ELF-1 (cell line): ENCODE data around the gene PLA2G3.
"Not testable (repeated sequence)": the region's sequence is repeated elsewhere in the genome, so short reads cannot be mapped to it uniquely, and the experiment has no call there.

Experiments used
- DNase-seq: peaks from one replicate; pipeline ENCODE4 v3.0.0-alpha.2; 2016; ENCODE audit warnings: low read depth, low spot score

The PLA2G3 gene

DNA sequence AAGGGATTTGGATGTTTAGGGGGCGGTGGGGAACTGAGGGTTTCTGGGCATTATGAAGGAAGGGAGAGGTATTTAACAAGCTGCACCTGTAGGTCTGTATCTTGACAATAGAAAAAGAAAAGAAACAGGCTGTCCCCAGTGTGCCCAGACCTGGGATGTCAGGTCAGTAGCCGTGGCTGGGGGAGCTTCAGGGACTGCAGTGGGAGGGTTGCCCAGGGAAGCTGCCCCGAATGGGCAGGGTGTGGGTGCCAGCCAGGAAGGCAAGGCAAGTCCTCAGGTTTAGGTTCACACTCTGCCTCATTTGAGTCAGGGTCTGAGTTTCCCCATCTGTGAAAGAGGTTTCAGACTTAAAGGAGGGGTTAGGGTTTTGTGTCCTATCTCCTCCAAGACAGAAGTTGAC lies 16.0 kb downstream of the PLA2G3 start:
- DNase-seq, result no peak

DNA sequence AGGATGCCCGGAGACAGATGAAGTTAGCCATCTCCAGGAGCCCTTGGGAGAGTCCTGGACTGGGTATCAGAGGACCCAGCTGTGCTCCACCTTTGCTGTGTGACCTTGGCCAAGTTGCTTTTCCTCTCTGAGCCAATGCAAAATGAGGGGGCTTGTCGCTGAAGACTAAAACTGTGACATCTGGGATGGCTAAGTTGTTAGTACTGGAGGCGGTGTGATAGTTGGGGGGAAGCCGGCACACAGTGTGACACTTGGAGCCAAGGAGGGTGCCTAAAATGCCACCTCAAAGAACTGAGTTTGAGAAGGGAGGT lies 17.1 kb downstream of the PLA2G3 start:
- DNase-seq, result no peak

DNA sequence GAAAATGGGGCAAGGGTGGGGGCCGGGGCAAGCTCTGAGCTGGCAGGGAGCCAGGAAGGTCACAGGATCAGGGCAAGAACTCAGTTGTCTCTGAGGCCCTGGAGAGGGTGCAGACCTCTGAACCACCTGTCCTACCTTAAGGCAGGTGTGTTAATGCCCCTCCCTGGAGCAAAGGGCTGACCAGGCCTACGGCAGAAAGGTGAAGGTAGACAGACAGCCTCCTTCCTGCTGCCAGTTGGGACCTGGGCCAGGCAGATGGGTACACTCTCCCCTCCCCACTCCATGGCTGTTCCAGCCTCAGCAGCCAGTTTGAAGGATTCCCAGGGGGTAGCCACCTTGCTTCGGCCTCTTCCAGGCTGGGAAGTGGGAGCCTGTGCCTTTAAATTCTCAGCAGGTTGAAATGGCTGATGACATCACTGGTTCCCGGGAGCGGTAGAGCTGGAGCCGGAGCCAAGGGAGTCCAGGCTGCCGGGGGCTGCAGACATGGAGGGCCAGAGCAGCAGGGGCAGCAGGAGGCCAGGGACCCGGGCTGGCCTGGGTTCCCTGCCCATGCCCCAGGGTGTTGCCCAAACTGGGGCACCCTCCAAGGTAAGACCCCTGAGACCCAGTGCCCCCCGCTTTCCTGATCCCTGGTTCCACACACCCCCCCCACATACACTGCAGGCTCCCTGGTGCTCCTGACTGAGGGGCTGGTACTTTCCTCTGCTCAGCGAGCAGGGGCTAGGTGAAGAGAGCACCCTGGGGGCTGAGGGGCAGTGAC lies 17.6 kb downstream of the PLA2G3 start, which contains the start of gene INPP5J:
INPP5J (plus strand) TSS at position 435 of the 760 bp plus-strand sequence; CDS start at position 484, 49 bp downstream.
- DNase-seq, result peak; percentile 61

DNA sequence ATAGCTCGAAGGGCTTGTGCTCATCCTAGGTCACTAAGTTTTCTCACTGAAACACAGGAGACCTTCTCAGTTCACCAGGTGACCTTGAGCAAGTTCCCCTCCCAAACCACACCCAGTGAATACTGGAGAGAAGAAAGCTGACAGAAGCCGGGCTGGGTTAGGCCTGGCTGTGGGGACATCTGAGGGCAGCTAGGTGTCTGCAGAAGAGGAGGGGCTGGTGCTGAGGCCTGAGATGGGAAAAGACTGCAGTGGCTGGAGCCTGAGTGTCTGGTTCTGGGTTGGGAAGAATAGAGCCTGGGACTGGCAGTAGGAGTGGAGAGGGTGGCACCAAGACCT lies 18.1 kb downstream of the PLA2G3 start:
- no peak for DNase-seq

DNA sequence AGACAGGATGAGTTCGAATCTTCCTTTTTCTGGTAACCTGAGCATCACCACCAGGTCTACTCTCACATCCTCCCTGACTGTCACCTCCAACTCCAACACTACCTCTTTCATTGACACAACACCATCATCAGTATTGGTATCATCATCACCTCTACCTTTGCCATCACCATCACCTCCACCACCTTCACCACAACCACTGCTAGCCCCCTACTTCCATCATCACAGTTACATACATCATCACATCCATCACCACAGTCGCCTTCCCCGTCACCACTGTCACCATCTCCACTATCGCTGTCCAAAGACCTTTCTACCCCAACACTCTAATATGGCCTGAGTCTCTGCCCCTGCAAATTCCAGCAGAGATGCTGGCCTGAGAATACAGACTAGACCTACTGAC lies 18.9 kb downstream of the PLA2G3 start:
- no peak for DNase-seq

DNA sequence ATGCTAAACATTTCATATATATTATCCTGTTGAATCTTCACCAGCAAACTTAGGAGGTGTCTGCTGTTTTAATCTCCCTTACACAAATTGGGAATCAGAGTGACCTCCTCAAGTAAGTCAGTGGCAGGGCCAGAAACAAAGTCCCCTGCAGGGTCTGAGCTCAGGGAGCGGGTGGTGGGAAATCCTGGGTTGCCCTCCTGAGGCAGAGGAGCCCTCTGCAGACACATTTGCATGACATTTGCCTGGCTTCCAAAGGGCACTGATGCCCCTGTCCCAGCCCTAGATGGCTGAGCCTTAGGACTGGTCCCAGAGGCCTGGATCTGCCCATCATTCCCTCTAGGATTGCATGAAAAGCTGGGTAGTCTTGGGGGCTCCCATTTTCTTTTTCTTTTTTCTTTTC lies 19.7 kb downstream of the PLA2G3 start:
- no peak for DNase-seq

DNA sequence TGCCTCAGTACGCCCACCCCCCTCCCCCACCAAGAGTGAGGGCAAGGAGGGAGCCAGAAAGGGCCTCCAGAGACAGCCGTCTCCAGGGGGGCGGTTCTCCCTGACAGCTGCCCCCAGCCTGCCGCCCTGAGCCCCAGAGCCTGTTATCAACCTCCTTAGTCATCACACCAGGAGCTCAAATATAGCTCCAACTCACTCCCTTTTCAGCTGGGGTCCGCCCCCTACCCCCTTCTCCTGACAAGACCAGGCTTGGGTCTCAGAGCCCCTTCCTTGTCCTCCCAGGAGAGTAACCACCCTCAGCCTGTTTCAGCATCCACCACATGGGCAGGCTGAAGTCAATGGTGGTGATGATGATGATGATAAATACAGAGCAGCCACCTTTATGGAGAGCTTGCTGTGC lies 20.1 kb downstream of the PLA2G3 start:
- no peak for DNase-seq

DNA sequence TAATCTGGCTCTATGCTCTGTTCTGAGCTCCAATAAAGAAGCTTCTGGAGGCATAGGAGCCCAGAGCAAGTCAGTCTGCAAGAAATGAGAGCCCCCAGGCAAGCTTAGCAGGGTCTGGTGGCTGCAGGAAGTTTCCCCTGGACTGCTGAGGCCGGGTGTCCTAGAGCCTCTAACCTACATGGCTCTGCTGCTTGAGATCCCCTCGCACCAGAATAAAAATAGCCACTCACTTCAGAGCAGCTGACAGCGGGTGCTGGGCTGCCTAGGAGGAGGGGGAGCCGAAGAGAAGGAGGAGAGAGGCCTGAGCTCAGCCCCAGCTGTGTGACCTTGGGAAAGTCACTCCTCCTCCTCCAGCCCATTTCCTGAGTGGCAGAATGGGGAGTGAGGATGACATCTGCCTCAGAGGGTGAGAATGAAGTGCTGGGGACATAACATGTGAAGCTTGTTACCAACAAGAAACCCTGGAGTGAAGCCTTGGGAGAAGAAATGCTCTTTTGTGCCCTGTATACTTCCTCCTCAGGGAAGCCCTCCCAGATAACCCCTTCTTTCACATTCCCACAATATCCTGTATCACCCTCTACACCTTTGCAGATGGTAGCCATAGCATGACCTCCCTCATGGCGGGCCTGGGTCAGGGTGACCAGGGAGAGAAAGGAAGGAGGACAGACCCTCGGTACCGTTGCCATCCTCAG lies 21.1 kb downstream of the PLA2G3 start:
- DNase-seq, result no peak

DNA sequence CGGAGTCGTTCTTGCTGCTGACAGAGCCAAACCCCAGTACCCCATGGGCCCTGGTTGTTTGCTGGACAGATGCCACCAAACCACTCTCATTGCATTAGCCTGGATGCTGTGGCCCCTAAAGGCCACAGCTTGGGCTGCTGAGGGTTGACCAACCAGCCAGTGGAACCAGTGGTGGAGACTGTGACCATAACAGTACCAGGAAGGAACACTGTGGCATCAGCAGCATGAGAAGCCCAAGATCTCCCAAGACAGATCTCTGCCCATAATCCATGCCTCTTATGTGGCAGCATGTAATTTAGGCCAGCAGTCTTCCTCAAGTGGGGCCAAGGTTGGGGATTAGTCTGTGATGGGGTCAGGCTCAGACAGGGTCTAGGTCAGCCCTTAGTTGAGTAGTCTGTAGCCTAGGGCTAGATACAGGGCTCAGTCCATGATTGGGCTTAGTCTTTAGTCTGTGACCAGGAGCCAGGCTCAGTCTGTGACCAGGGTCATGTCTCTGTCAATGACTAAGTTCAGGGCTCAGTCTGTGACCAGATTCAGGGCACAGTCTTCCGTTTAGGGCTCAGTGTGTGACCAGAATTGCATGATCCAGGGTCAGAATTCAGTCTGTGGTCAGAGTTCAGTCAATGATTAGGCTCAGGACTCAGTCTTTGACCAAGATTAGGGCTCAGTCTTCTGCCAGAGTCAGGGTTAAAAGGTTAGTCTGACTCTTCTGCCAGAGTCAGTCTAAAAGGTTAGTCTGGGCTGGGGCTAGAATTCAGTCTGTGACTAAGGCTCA lies 22.1 kb downstream of the PLA2G3 start:
- DNase-seq, result no peak

DNA sequence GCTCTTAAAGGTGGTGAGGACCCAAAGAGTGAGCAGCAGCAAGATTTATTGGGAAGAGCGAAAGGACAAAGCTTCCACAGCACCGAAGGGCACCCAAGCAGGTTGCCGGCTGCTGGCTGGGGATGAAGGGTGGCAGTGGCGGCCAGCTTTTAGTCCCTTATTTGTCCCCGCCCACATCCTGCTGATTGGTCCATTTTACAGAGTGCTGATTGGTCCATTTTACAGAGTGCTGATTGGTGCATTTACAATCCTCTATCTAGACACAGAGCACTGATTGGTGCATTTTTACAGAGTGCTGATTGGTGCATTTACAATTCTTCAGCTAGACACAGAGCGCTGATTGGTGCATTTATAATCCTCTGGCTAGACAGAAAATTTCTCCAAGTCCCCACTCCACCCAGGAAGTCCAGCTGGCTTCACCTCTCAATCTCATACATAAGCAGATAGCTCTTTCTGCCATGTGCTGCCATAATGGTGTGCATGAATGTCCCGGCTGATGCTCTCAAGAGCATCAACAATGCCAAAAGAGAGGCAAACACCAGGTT lies 27.7 kb downstream of the PLA2G3 start:
- not testable (repeated sequence) for DNase-seq

DNA sequence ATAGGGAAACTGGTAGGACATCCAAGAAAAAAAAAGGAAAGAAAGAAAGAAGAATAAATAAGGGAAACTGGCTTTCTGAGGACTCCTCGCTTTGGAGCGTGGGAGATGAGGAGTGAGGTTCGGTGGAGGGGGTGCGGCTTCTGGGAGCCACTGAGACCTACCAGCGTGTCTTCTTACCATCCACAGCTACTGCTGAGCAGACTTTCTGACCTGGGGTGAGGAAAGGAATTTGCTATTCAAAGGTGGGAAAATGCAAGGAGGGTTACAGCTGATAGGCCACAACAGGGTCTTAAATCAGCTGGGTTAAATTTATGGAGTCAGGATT lies 32.5 kb downstream of the PLA2G3 start:
- DNase-seq, result no peak

DNA sequence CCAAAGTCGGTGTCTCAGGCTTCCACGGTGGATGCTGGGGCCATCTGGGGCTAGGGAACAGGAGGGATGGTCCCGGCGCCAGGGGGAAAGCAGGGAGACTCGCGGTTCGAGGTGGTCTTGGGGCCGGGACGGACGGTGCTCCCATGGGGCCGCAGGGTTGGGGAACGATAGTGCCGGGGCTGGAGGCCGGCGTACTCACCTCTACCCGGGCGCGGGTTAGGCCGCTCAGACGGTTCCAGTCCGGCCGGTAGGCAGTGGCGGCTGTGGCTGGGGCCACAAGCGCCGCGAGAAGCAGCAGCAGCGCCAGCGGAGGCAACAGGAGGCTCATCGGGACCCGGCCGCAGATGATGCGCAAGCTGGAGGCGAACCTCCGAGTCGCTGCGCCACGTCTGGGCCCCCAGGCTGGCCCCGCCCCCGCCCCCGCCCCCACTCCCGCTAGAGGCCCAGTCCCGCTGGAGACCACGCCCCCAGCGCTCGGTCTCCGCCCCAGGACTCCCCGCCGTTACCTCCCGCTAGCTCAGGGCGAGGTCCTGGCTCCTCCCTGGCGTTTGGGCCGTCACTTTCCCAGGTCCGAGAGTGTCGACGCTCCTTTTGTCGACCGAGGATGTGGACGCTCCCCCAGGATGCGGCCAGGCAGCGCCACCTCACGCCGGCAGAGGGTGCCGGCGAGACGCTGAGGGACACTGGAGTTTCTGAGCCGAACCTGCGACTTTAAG lies 33.0 kb downstream of the PLA2G3 start, which contains the start of gene SELENOM:
SELENOM (minus strand) TSS at position 391 of the 716 bp plus-strand sequence; CDS start at position 328, 63 bp downstream.
- peak; percentile 98 for DNase-seq

DNA sequence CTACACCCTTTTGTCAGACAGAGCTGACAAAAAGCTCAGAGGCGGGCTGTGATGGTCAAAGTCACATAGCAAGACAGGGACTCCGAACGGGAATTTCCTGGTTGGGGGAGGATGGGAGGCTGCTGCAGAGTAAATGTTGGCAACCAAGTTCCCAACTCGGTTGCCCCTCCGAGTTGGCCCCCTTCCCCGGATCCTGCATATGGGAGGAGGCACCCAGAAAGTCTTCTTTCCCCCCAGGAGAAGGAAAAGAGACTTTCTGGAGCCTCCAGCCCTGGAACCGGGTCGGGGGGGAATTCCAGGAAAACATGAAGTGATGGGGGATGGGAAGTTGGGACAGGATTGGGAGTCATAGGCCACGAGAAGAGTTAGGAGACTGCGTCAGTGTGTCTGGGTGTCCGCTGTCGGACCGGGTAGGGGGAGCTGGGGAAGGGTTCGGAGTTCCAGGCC lies 33.6 kb downstream of the PLA2G3 start:
- DNase-seq, result no peak

DNA sequence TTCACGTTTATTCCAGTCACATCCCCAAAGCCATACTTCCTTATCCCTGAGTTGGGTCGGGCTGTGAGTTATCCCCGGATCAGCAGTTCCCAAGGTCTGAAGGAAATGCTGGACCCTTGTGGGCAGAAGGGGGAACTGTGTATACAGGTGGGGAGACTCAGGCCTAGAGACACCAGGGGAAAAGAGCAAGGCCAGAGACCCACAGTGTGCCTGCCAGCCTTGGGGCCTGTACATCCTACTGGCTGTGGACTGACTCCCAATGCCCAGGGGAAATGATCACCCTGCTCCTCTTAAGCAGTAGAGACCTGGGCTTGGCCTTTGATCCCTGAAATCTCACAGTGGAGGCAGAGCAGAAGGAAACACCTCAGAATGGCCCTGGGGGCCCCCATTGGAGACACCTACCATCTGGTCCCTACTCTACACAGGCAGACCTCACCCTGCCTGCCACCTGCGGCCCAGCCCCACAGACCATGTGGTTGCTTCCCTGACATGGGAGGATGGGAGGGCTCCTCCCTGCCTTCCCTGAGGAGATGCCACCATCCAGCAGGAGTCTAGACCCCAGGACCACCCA lies 34.2 kb downstream of the PLA2G3 start:
- DNase-seq, result no peak

DNA sequence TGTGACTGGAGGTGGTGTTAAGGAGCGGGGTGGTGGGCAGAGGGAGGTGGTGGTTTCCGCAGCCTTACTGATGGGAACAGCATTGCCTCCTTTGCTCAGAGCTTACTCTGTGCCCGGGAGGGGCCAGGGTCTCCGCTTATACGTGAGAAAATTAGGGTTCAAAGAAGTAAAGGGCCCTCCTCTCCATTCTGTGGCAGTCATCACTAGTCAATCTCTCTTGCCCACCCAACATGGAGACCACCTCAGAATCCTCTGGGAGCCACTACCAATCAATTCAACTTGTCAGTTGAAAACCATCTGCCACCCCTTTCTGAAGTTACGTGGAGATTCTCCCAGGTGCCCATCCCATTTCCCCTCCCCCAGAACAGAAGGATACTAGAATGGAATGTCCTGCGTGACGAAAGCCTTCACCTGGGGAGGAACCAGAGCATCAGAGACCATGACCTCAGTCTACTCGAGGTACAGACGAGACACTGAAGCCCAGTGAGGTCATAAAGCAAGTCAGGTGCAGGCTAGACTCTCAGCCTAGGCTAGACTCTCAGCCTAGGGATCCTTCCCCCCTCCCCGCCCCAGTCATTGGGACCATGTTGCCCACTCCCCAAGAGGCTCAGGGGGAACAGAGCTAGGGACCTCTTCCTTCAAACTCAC lies 34.9 kb downstream of the PLA2G3 start:
- DNase-seq, result no peak

DNA sequence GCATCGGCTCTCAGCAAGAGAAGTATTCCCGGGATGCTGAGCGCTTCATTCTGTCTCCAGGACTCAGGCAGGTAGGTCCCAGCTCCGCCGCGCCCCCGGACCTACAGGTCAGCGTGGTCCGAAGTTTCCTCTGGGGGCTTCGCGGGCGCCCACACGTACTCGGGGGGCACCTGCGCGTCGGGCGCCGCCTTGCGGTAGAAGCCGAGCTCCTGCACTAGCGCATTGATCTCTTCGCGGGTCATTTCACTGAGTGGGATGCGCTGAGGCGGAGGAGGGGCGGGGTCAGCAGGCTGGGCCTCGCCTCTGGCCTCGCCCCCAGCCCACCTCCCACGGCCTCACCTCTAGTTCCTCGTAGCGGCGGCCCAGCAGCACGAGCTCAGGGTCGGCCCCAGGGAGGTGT lies 35.4 kb downstream of the PLA2G3 start:
- DNase-seq, result peak; percentile 84

DNA sequence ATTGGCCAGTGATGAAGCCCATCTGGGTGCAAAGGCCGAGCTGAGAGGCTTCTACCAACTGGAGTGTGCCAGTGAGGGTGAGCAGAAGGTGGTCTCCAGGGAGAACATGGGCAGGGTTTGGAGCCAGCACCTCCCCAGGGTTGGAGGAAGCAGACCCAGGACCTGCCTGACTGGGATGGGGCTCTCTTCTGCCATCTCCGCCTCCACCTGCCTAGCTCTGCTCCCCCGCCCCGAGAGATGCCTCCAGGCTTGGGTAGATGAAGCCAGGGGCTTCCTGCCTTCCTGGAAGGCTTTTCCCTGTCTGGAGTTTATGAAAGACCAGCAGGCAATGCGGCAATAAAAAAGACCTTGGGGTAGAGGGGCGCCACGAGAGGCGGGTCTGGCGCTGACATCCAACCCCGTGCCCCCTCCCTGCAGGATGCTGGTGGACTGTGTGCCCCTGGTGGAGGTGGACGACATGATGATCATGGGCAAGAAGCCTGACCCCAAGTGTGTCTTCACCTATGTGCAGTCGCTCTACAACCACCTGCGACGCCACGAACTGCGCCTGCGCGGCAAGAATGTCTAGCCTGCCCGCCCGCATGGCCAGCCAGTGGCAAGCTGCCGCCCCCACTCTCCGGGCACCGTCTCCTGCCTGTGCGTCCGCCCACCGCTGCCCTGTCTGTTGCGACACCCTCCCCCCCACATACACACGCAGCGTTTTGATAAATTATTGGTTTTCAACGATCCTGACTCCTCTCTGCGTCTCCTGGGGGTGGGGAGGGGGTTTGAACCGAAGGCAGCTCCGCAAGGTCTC lies 36.2 kb downstream of the PLA2G3 start:
- DNase-seq, result no peak

DNA sequence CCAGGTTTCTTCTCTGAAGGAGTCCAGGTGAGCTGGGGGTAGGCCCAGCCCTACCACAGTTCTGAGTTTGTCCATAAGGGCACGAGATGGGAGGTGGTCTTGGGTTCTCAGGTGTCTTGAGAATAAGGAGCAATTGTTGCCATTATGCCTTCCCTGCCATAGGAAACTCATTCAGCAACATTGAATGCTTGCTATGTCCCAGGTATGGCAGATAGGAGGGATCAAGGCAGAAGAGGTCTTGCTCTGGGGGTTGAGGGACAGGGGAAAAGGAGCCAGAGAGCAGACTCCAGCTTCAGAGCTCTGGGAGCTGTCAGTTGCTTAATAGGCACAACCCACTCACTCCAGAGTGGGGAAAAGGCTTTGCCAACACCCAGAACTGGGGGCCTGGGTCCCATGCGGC lies 37.2 kb downstream of the PLA2G3 start:
- DNase-seq, result no peak

DNA sequence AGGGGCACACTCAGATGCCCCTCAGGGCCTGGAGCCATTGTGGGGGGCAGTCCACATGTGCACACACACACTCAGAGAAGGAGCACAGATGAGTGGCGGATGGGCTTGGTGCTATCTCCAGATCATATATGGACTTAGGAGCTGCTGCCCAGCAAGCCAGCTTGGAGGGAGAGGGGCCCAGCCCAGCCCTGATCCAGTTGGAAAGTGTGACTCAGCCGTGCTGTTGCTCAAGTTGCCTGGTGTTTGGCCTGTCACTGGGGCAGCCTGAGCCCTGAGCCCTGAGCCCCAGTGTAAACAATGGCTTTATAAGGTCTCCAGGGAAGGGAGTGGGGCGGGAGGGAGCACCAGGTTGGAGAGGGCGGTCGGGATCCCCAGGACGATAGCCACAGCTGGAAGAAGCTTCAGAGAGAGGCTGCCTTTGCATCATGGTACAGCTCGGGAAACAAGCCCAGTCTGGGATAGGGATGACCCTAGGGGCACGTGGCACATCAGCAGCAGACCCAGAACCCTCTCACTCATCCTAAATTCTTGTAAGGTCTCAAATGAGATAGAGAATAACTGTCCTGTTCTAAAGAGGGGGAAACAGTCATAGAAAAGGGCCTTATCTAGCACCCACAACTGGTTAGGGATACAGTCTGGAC lies 37.7 kb downstream of the PLA2G3 start:
- peak; percentile 67 for DNase-seq
